IMR-90 (cell line): ENCODE results near the gene ZSCAN9. TPM values are rescaled to one million over a fixed set of nuclear protein-coding genes. Genes with fewer than 3 reads are reported as not detected.

ENCODE experiments used
- ATAC-seq: fragments of 200-7000 bp; cut with Tn5 transposase; 2 replicates; pipeline ENCODE4 v1.9.1; 2020; ENCODE audit warnings: low read depth, mild to moderate bottlenecking, moderate library complexity
- BruUV-seq: library from RNA; stranded (reverse); fragments of 400-500 nt; replicated peaks from 2 replicates; lab custom pipeline; 2021; lab: Mats Ljungman, UMichigan
- CTCF ChIA-PET: fragments of 300-600 bp; formaldehyde crosslinking; extraction: SDS; loops from one replicate; lab custom pipeline; 2021; ENCODE audit warnings: antibody characterized with exemption; lab: Yijun Ruan, JAX
- POLR2A ChIA-PET: fragments of 300-600 bp; sonication (Branson Sonifier 250); formaldehyde crosslinking; loops from one replicate; lab custom pipeline; 2022; ENCODE audit warnings: antibody characterized with exemption; ENCODE audit not compliant: unreplicated experiment; lab: Charles Lee
- DNase-seq: peaks from one replicate; pipeline ENCODE4 v3.0.0; 2013
- H2AFZ ChIP-seq: replicated peaks from 2 replicates; pipeline ENCODE3; 2013; ENCODE audit warnings: low read length, mild to moderate bottlenecking; ENCODE audit not compliant: poor library complexity
- H2AK5ac ChIP-seq: 2 replicates; pipeline ENCODE4 v1.6.1; 2013; ENCODE audit warnings: low read depth, low read length, inconsistent platforms
- H2AK9ac ChIP-seq: replicated peaks from 2 replicates; pipeline ENCODE3; 2013; ENCODE audit warnings: mild to moderate bottlenecking, low read depth, low read length, moderate library complexity; ENCODE audit not compliant: poor library complexity
- H2BK120ac ChIP-seq: 2 replicates; pipeline ENCODE4 v1.6.1; 2013; ENCODE audit warnings: low read depth, low read length, inconsistent platforms
- H2BK15ac ChIP-seq: 3 replicates; pipeline ENCODE4 v1.6.1; 2013; ENCODE audit warnings: low read depth, low read length, inconsistent platforms
- H2BK20ac ChIP-seq: 2 replicates; pipeline ENCODE4 v1.6.1; 2013; ENCODE audit warnings: low read depth, mild to moderate bottlenecking, inconsistent platforms, low read length, moderate library complexity
- H2BK5ac ChIP-seq: 2 replicates; pipeline ENCODE4 v1.6.1; 2013; ENCODE audit warnings: mild to moderate bottlenecking, low read depth, low read length, inconsistent platforms; ENCODE audit not compliant: poor library complexity, severe bottlenecking
- H3K14ac ChIP-seq: replicated peaks from 2 replicates; pipeline ENCODE4 v1.6.1; 2013; ENCODE audit warnings: low read depth, low read length, inconsistent platforms
- H3K18ac ChIP-seq: 2 replicates; pipeline ENCODE4 v1.6.1; 2013; ENCODE audit warnings: low read depth, low read length, control low read depth
- H3K23ac ChIP-seq: 2 replicates; pipeline ENCODE4 v1.6.1; 2013; ENCODE audit warnings: low read depth, low read length, inconsistent platforms
- H3K27ac ChIP-seq: 2 replicates; pipeline ENCODE4 v1.5.1; 2013; ENCODE audit warnings: mild to moderate bottlenecking, control low read depth, low read length; ENCODE audit not compliant: insufficient read depth
- H3K27me3 ChIP-seq: 2 replicates; pipeline ENCODE4 v1.6.1; 2013; ENCODE audit warnings: low read length; ENCODE audit not compliant: control insufficient read depth, insufficient read depth
- H3K36me3 ChIP-seq: 2 replicates; pipeline ENCODE4 v1.6.1; 2013; ENCODE audit warnings: low read length, mixed read lengths; ENCODE audit not compliant: control insufficient read depth, insufficient read depth
- H3K4ac ChIP-seq: 2 replicates; pipeline ENCODE4 v1.6.1; 2013; ENCODE audit warnings: low read depth, low read length, inconsistent platforms
- H3K4me1 ChIP-seq: 2 replicates; pipeline ENCODE4 v1.6.1; 2013; ENCODE audit warnings: low read length, mixed read lengths; ENCODE audit not compliant: control insufficient read depth, insufficient read depth
- H3K4me2 ChIP-seq: 2 replicates; pipeline ENCODE4 v1.6.1; 2013; ENCODE audit warnings: low read depth, mild to moderate bottlenecking, control low read depth, low read length, moderate library complexity
- H3K4me3 ChIP-seq: 2 replicates; pipeline ENCODE4 v1.5.1; 2013; ENCODE audit warnings: low read depth, mild to moderate bottlenecking, control low read depth, low read length, moderate library complexity; ENCODE audit not compliant: insufficient read depth
- H3K56ac ChIP-seq: 2 replicates; pipeline ENCODE4 v1.6.1; 2013; ENCODE audit warnings: low read length, inconsistent platforms; ENCODE audit not compliant: insufficient read depth; ENCODE audit errors: extremely low read depth
- H3K79me1 ChIP-seq, 2 experiments: 2 replicates each; pipeline ENCODE4 v1.6.1; 2013; ENCODE audit warnings: low read length in 2 of 2, inconsistent platforms in 1 of 2, low read depth in 1 of 2
- H3K9ac ChIP-seq: 2 replicates; pipeline ENCODE4 v1.6.1; 2013; ENCODE audit warnings: low read depth, low read length, control low read depth
- H3K9me1 ChIP-seq: 2 replicates; pipeline ENCODE4 v1.6.1; 2013; ENCODE audit warnings: low read length, inconsistent platforms; ENCODE audit not compliant: insufficient read depth
- H3K9me3 ChIP-seq: 2 replicates; pipeline ENCODE4 v1.6.1; 2013; ENCODE audit warnings: low read length; ENCODE audit not compliant: control insufficient read depth, insufficient read depth
- H4K20me1 ChIP-seq: 2 replicates; pipeline ENCODE4 v1.6.1; 2013; ENCODE audit warnings: low read length, inconsistent platforms; ENCODE audit not compliant: insufficient read depth
- H4K5ac ChIP-seq: 2 replicates; pipeline ENCODE4 v1.6.1; 2013; ENCODE audit warnings: mild to moderate bottlenecking, low read depth, low read length, control low read depth
- H4K8ac ChIP-seq, 2 experiments: 2 replicates each; pipeline ENCODE4 v1.6.1; 2013; ENCODE audit warnings: low read depth in 2 of 2, low read length in 2 of 2, control low read depth in 1 of 2, inconsistent platforms in 1 of 2
- H4K91ac ChIP-seq: 2 replicates; pipeline ENCODE4 v1.6.1; 2013; ENCODE audit warnings: low read depth, low read length, inconsistent platforms; ENCODE audit not compliant: insufficient read depth
- CEBPB ChIP-seq: IDR thresholded peaks from 2 replicates; pipeline ENCODE4 v1.6.1; 2012; ENCODE audit warnings: low read depth, low read length, improper control_type of control experiment
- CTCF ChIP-seq: conservative IDR thresholded peaks from 2 replicates; pipeline ENCODE4 v1.5.1; 2012; ENCODE audit warnings: mild to moderate bottlenecking, low read depth, low read length, improper control_type of control experiment
- ELK1 ChIP-seq: fragments of 150-350 bp; IDR thresholded peaks from 2 replicates; pipeline ENCODE4 v1.6.1; 2016; ENCODE audit warnings: low read depth, mild to moderate bottlenecking, low read length, moderate library complexity, borderline replicate concordance
- MAZ ChIP-seq: IDR thresholded peaks from 2 replicates; pipeline ENCODE4 v1.6.1; 2012; ENCODE audit warnings: low read depth, mild to moderate bottlenecking, low read length, improper control_type of control experiment, moderate library complexity, borderline replicate concordance
- NFE2L2 ChIP-seq: fragments of 150-350 bp; IDR thresholded peaks from 2 replicates; pipeline ENCODE4 v1.6.1; 2016; ENCODE audit warnings: low read depth, mild to moderate bottlenecking, low read length
- WGBS, 2 experiments: methylation state at CpG; one replicate each; pipeline versions ENCODE4 v1.1.5 to v1.1.7; 2013; ENCODE audit warnings: missing lambda C conversion rate in 2 of 2; ENCODE audit not compliant: insufficient read length in 1 of 2; ENCODE audit errors: extremely low coverage in 2 of 2; 5-methylcytosine and 5-hydroxymethylcytosine counted together
- dilution Hi-C: fragments of 300-500 bp; cut with HindIII; formaldehyde crosslinking; loops from one replicate; pipeline ENCODE4 v1.14.3; 2018; ENCODE audit warnings: low sequenced_read_pairs; ENCODE audit not compliant: unreplicated experiment
- in situ Hi-C: fragments of 300-500 bp; cut with MboI; formaldehyde crosslinking; loops from 3 replicates; pipeline ENCODE4 v1.14.3; 2019; ENCODE audit warnings: low sequenced_read_pairs, inconsistent platforms, mixed read lengths
- intact Hi-C: fragments of 100-400 bp; cut with micrococcal nuclease; formaldehyde crosslinking; loops from 2 replicates; pipeline ENCODE4 v1.10.0; 2022
- polyA plus RNA-seq, 3 experiments: library from polyadenylated mRNA; depleted of rRNA; stranded (reverse); fragments of >200 nt; gene quantifications; 2 replicates each; pipeline ENCODE4 v1.2.3, GENCODE V29; 2012; ENCODE audit warnings: low replicate concordance in 1 of 3
- total RNA-seq: library from RNA; depleted of rRNA; stranded (reverse); fragments of >200 nt; gene quantifications from 2 replicates; pipeline ENCODE4 v1.2.3, GENCODE V29; 2012

The ZSCAN9 gene
- total and polyA plus RNA-seq, 2 of the 4 experiments (the other 2 are of a cell fraction): 13.7 to 17.7 TPM

- ATAC-seq (no peak), DNase-seq (no peak)
- H3K14ac ChIP-seq: no peak overlapping the region
- H3K9me1 ChIP-seq: peaks cover 4% of the 10 kb centered on the region; the same call in 1 of the 2 replicates
- no peak overlapping the region for H3K56ac ChIP-seq
- no peak overlapping the region for H4K8ac ChIP-seq
- in situ Hi-C loops: no loop called here
- no TSS peak for BruUV-seq
- H3K4ac ChIP-seq: no peak overlapping the region
- no peaks in the 10 kb centered on the region for H3K4me1 ChIP-seq
- no peak overlapping the region for H2BK5ac ChIP-seq
- no peak overlapping the region for H4K91ac ChIP-seq
- intact Hi-C loops: no loop called here
- no peaks in the 10 kb centered on the region for H3K27me3 ChIP-seq
- no peak overlapping the region for H3K27ac ChIP-seq
- no peak overlapping the region for H3K4me2 ChIP-seq
- H2AK5ac ChIP-seq: no peak overlapping the region
- H3K23ac ChIP-seq: no peak overlapping the region
- H2AFZ ChIP-seq: no peak overlapping the region
- no peak overlapping the region for H2BK20ac ChIP-seq
- 0 out of 2 replicates have a peak, but pooled peaks cover 3% of the 10 kb centered on the region for H3K9me3 ChIP-seq
- CTCF ChIA-PET: no interaction called here
- TF ChIP-seq CTCF (no peak), CEBPB (no peak), MAZ (no peak), NFE2L2 (no peak), ELK1 (no peak)
- H2BK120ac ChIP-seq: no peak overlapping the region
- no peak overlapping the region for H3K4me3 ChIP-seq
- WGBS, 2 experiments: 100% methylated on average over 3 of the region's 11 CpGs; no CpG with 5 or more reads in 1 of the 2 experiments
- H4K5ac ChIP-seq: no peak overlapping the region
- dilution Hi-C loops: no loop called here
- H3K36me3 ChIP-seq: peaks cover 35% of the 10 kb centered on the region
- no peak overlapping the region for H2AK9ac ChIP-seq
- H4K20me1 ChIP-seq: no peaks in the 10 kb centered on the region
- H2BK15ac ChIP-seq: no peak overlapping the region
- POLR2A ChIA-PET: no interaction called here
- H3K79me1 ChIP-seq: peaks cover 15 to 21% of the 10 kb centered on the region in 2 experiments
- H3K9ac ChIP-seq: no peak overlapping the region
- H3K18ac ChIP-seq: no peak overlapping the region
These were observed 7.7 kb downstream of the ZSCAN9 start for GRCh38 chr6:28232785-28233184.
